ENCODE data around the gene PACSIN1.

- TF ChIP-seq CTCF (IDR thresholded peaks at IDR 0.05) = no peak
- no peak for TF ChIP-seq EZH2 (IDR thresholded peaks at IDR 0.05)
Measured at GRCh38 chr6:34490390-34491090, 24.7 kb downstream of the PACSIN1 start.

Data from neural progenitor cell (in vitro differentiated cells).